A673 (cell line): ENCODE data around the gene AK5.

ENCODE experiments used
- EZH2 ChIP-seq: fragments of 200-600 bp; sonication (generic); IDR thresholded peaks from 2 replicates; pipeline ENCODE4 v1.6.1; 2017; ENCODE audit warnings: borderline replicate concordance, low read depth, mild to moderate bottlenecking, mixed read lengths, antibody characterized with exemption, low read length; ENCODE audit not compliant: poor library complexity, severe bottlenecking
- TF ChIP-seq, protein P1 (sequence below): fragments of 300-800, 200-600 bp; sonication (generic); conservative IDR thresholded peaks from 2 replicates; pipeline ENCODE4 v1.5.1; 2017; ENCODE audit warnings: low read depth, mild to moderate bottlenecking, antibody characterized with exemption, low read length, moderate library complexity, mixed read lengths

DNA sequence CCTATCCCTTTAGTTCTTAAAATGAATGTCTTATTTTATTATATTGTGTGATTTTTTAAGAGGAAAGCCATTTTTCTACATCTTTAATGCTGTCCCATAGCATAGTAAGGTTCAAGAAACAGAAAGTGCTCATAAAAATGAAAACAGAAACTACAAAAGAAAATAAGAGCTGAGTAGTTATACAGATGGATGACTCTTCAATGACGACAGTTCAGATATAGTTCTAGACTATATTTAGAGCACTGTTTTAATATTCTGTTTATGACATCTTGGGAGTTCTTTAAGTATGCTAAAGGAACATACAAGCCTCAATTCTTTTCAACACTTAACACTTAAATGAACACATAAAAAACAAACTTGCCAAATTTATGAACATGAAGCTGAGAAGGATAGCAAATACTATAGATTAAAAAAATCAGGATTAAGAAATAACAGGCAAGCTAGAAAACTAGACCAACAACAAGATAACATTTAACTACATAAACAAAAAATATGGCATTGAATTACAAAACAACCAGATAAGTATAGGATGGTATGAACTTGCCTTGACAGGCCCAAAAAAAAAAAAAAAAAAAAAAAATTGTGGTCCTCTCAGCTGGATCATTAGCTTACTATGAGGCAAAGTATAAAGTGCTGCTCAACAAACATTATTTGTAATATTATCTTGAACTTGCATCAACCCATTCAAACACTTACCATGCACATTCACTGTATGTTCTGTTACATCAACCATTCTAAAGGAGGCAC, 312.7 kb downstream of the AK5 start:
- TF ChIP-seq, protein P1, sequence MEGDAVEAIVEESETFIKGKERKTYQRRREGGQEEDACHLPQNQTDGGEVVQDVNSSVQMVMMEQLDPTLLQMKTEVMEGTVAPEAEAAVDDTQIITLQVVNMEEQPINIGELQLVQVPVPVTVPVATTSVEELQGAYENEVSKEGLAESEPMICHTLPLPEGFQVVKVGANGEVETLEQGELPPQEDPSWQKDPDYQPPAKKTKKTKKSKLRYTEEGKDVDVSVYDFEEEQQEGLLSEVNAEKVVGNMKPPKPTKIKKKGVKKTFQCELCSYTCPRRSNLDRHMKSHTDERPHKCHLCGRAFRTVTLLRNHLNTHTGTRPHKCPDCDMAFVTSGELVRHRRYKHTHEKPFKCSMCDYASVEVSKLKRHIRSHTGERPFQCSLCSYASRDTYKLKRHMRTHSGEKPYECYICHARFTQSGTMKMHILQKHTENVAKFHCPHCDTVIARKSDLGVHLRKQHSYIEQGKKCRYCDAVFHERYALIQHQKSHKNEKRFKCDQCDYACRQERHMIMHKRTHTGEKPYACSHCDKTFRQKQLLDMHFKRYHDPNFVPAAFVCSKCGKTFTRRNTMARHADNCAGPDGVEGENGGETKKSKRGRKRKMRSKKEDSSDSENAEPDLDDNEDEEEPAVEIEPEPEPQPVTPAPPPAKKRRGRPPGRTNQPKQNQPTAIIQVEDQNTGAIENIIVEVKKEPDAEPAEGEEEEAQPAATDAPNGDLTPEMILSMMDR = no peak
- no peak for TF ChIP-seq EZH2
